Right lobe of liver (tissue), 6 donors: Measurements from ENCODE around the gene NCKAP5. TPM values are rescaled to one million over a fixed set of nuclear protein-coding genes. Genes with fewer than 3 reads are reported as not detected.

Experiments
- ATAC-seq, 4 donors: fragments of 200-7000 bp; cut with Tn5 transposase; one replicate each; pipeline ENCODE4 v1.9.1; 2020; ENCODE audit warnings: mild to moderate bottlenecking in 4 of 4, moderate library complexity in 4 of 4
- DNase-seq, 3 donors: peaks; one replicate each; pipeline ENCODE4 v3.0.0-alpha.2; 2020
- H3K27ac ChIP-seq, 3 donors: fragments of 200-600 bp; one replicate each; pipeline ENCODE4 v1.8.0; 2022
- H3K27me3 ChIP-seq, 2 donors: fragments of 200-600 bp; one replicate each; pipeline ENCODE4 v1.8.0; 2022
- H3K36me3 ChIP-seq, 4 donors: fragments of 200-600 bp; sonication (generic) in 1 of 4; one replicate each; pipeline versions ENCODE4 v1.5.1 to v1.8.0; 2017 to 2022; ENCODE audit warnings: control low read depth in 1 of 4
- H3K4me1 ChIP-seq, 4 donors: fragments of 200-600 bp; sonication (generic) in 1 of 4; one replicate each; pipeline versions ENCODE4 v1.5.1 to v1.8.0; 2017 to 2022; ENCODE audit warnings: control low read depth in 1 of 4
- H3K4me3 ChIP-seq, 3 donors: fragments of 200-600 bp; one replicate each; pipeline ENCODE4 v1.8.0; 2022
- H3K9me3 ChIP-seq, 4 donors: fragments of 200-600 bp; sonication (generic) in 1 of 4; one replicate each; pipeline versions ENCODE4 v1.5.1 to v1.8.0; 2017 to 2022; ENCODE audit warnings: control low read depth in 1 of 4
- POLR2A ChIP-seq: fragments of 450-650 bp; IDR thresholded peaks from one replicate; pipeline ENCODE4 v1.6.1; 2017; ENCODE audit warnings: antibody characterized with exemption, mild to moderate bottlenecking
- WGBS: methylation state at CpG from one replicate; pipeline ENCODE4 v1.1.6; 2018; ENCODE audit warnings: low coverage, low lambda C conversion rate; ENCODE audit not compliant: insufficient coverage; ENCODE audit errors: missing lambda C conversion rate; 5-methylcytosine and 5-hydroxymethylcytosine counted together
- intact Hi-C, 2 donors: fragments of 100-400 bp; cut with DNase I; formaldehyde crosslinking; loops; one replicate each; pipeline versions ENCODE4 v1.11.2 to v1.14.1; 2022
- total RNA-seq, 6 experiments: library from RNA; depleted of rRNA in 2 of 6; stranded (reverse); fragments of >200 nt in 2 of 6; fragmentation: NEBNext Ultra II Directional in 3 of 6; extraction: Animal tissue kit (Norgen Biotek cat#: 25700) in 3 of 6; gene quantifications; one replicate each; pipeline versions ENCODE4 v1.1.0 to v1.2.4, GENCODE V29; 2016 to 2023
- TF ChIP-seq, protein P1 (sequence below), 4 donors: fragments of 200-600 bp in 3 of 4; fragments of 450-650 bp in 1 of 4; IDR thresholded peaks; one replicate each; pipeline versions ENCODE4 v1.5.1 to v1.8.0; 2016 to 2022; ENCODE audit warnings: antibody characterized with exemption in 4 of 4, mild to moderate bottlenecking in 2 of 4
- donor health status: DM: no; HTN: yes; CAD: no.
- donor health status: DM: no; HTN: no; CAD: no.
- donor health status: DM: no; HTN: no; CAD: no.
- donor health status: DM: no; HTN: yes; CAD: no.
- donor health status: DM: no; HTN: yes; CAD: no.

The NCKAP5 gene
- total RNA-seq, 6 experiments from 2014 or later, result 3.6 to 11.7 (median 6.9) TPM

DNA sequence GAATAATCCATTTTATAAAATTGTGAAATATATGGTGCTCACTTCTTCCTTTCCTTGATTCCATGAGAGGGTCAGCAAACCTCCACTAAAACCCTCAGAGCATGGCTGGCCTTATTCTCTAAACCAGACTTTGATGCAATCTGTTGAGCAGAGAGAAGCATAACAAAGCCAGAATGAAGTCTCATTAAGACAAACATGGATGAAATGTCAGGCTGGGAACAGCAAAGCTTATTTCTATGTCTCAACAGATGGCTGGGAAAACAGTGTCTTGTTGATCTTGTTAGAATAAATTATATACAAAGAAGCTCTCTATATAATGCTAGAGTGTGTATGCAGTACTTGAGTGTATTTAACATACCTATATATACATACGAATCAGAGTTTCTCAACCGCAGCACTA, 671.2 kb downstream of the NCKAP5 start:
- intact Hi-C loops, result no loop called here

DNA sequence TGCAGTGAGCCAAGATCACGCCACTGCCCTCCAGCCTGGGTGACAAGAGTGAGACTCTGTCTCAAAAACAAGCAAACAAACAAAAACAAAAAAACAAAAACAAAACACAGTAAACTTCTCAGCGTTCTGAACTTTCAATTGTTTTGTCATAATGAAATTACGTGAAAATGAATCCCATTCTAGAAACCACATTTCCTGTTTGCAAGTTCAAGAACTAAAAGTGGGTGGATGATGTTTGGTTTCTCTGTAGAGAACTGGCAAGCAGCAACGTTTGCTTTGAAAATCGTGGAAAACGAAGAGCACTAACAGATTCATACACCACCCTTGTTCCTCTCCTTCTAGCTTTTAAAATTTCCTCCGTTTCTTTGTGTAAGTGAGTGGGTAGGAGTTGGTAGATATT, 672.2 kb downstream of the NCKAP5 start:
- TF ChIP-seq, protein P1, sequence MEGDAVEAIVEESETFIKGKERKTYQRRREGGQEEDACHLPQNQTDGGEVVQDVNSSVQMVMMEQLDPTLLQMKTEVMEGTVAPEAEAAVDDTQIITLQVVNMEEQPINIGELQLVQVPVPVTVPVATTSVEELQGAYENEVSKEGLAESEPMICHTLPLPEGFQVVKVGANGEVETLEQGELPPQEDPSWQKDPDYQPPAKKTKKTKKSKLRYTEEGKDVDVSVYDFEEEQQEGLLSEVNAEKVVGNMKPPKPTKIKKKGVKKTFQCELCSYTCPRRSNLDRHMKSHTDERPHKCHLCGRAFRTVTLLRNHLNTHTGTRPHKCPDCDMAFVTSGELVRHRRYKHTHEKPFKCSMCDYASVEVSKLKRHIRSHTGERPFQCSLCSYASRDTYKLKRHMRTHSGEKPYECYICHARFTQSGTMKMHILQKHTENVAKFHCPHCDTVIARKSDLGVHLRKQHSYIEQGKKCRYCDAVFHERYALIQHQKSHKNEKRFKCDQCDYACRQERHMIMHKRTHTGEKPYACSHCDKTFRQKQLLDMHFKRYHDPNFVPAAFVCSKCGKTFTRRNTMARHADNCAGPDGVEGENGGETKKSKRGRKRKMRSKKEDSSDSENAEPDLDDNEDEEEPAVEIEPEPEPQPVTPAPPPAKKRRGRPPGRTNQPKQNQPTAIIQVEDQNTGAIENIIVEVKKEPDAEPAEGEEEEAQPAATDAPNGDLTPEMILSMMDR (IDR thresholded peaks at IDR 0.05), result no peak
- TF ChIP-seq POLR2A, result no peak
- ATAC-seq (no peak), DNase-seq (no peak)
- H3K9me3 ChIP-seq, result no peaks in the 10 kb centered on the region
- no peak overlapping the region for H3K27ac ChIP-seq
- H3K27me3 ChIP-seq, result no peaks in the 10 kb centered on the region
- 59% methylated on average over 7 of the region's 7 CpGs for WGBS
- H3K4me1 ChIP-seq, result no peaks in the 10 kb centered on the region
- H3K4me3 ChIP-seq, result no peak overlapping the region
- intact Hi-C loops, result no loop called here
- H3K36me3 ChIP-seq, result no peaks in the 10 kb centered on the region

More for the DNA sequence above, 671.2 kb downstream of the NCKAP5 start:
- Histone ChIP-seq H3K36me3 (no peaks in the 10 kb centered on the region), H3K9me3 (no peaks in the 10 kb centered on the region), H3K27ac (no peak overlapping the region), H3K4me3 (no peak overlapping the region), H3K4me1 (no peaks in the 10 kb centered on the region), H3K27me3 (no peaks in the 10 kb centered on the region)
- DNase-seq (no peak), ATAC-seq (no peak)
- TF ChIP-seq, protein P1 (IDR thresholded peaks at IDR 0.05), result no peak
- TF ChIP-seq POLR2A, result no peak
- WGBS, result 85% methylated on average over 2 of the region's 2 CpGs

DNA sequence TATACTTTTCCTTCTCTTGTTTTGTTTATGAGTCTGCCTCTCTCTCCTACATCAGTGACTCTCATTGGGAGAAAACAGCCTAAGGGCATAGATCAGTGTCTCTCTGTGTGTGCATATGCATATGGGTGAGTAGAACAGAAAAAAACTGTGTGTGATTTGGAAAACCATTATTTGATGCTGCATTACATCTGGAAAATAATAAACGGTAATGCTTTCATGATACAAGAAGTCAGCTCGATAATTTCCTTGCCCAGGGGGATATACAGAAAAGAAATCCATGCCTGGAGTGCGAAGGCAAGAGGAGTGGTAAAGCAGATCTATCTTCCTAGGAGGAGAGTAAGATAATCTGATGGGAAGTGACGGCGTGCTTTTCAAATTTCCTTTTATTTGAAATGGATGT, 676.8 kb downstream of the NCKAP5 start:
- no peak for ATAC-seq
- no peak for TF ChIP-seq POLR2A
- TF ChIP-seq, protein P1 (IDR thresholded peaks at IDR 0.05), result no peak
- Histone ChIP-seq H3K4me1 (no peaks in the 10 kb centered on the region), H3K9me3 (peaks cover 0 to 3% (median 0%) of the 10 kb centered on the region in 4 donors), H3K27me3 (no peaks in the 10 kb centered on the region), H3K4me3 (no peak overlapping the region), H3K27ac (no peak overlapping the region), H3K36me3 (no peaks in the 10 kb centered on the region)
- DNase-seq, result no peak
- 87% methylated on average over 5 of the region's 5 CpGs for WGBS
- intact Hi-C loops, result no loop called here

DNA sequence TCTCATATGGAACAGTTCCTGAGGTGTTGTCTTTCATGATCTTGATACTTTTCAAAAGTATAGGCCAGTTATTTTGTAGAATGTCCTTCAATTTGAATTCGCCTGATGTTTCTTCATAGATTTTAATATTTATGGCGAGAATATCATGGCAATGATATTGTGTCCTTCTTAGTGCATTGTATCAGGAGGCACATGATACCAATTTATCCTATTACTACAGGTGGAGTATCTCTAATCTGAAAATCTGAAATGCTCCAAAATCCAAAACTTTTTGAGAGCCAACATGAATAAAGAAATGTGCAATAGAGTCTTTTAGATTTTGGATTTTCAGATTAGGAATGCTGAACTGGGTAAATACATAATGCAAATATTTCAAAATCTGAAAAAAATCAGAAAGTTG, 681.7 kb downstream of the NCKAP5 start:
- Histone ChIP-seq H3K27me3 (no peaks in the 10 kb centered on the region), H3K4me3 (no peak overlapping the region), H3K4me1 (no peaks in the 10 kb centered on the region), H3K27ac (no peak overlapping the region), H3K9me3 (peaks cover 0 to 5% (median 0%) of the 10 kb centered on the region in 4 donors), H3K36me3 (no peaks in the 10 kb centered on the region)
- DNase-seq (no peak), ATAC-seq (no peak)
- intact Hi-C loops, result no loop called here
- 68% methylated on average over 2 of the region's 2 CpGs for WGBS
- no peak for TF ChIP-seq POLR2A
- TF ChIP-seq, protein P1 (IDR thresholded peaks at IDR 0.05), result no peak

DNA sequence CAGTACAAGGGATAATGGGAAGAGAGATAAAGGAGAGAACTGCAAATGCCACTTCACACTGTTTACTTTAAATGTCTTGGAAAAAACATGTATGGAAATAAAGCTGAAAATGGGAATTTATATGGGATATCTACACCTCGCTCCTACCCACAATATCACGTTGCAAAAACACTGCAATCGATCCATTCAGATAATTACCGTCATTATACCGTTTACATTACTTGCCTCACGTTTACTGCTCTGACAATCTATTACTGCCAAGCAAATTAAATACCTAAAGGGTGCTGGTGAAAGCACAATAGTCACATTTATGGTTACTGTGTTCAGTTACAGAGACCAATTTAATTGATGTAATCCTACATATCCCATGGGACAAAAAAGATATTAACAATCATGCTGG, 683.6 kb downstream of the NCKAP5 start:
- H3K27ac ChIP-seq, result no peak overlapping the region
- H3K27me3 ChIP-seq, result no peaks in the 10 kb centered on the region
- H3K9me3 ChIP-seq, result peaks cover 0 to 5% (median 0%) of the 10 kb centered on the region in 4 donors
- intact Hi-C loops, result no loop called here
- ATAC-seq (peak in 1 of 4 donors; percentile 36), DNase-seq (no peak)
- H3K4me3 ChIP-seq, result no peak overlapping the region
- WGBS, result 82% methylated on average over 6 of the region's 6 CpGs
- no peak for TF ChIP-seq POLR2A
- no peaks in the 10 kb centered on the region for H3K4me1 ChIP-seq
- H3K36me3 ChIP-seq, result no peaks in the 10 kb centered on the region
